ENCODE results near the gene ANTXRL. TPM values are rescaled to one million over a fixed set of nuclear protein-coding genes. Genes with fewer than 3 reads are reported as not detected.
"Not testable (repeated sequence)": the region's sequence is repeated elsewhere in the genome, so short reads cannot be mapped to it uniquely, and the experiment has no call there.

The ANTXRL gene
- total RNA-seq, 1 donor from 2014 or later: not detected

DNA sequence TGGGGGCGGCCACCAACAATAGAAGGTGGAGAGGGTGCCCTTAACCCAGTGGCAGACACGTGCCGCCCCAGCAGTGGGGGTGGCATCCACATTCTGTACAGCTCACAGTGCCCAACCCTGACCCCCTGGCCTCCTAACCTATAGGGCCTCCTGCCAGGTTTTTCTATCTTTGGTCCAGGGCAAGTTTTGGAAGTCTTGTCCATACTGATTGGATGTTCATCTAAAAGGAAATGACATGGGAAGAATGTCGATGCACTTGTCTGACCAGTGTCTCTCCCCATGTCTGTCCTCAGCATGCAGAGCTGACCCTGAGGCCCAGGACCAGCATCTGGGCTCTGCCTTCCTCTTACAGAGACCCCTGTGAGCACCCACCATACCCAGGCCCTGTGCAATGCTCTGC lies 32.3 kb upstream of the ANTXRL start:
- no peak for DNase-seq (ENCODE audit: low read depth in 2 of 2)

DNA sequence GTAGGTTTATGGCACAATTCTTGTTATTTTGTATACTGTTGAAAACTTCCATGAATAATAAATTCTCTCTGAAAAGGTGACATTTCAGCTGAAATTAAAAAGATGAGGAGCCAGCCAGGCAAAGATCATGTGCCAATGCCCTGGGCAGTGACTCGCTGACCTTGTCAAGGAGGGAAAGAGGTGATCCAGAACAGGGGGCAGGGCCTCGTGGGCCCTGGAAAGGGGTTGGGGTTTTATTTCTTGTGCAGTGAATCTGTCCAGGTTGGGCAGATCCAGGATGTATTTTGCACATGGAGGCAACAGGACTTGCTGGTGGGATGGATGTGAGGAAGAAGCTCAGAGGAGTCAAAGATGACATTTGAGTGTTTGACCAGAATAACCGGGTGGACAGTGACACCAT lies 31.6 kb upstream of the ANTXRL start:
- not testable (repeated sequence) for DNase-seq (ENCODE audit: low read depth in 2 of 2)

DNA sequence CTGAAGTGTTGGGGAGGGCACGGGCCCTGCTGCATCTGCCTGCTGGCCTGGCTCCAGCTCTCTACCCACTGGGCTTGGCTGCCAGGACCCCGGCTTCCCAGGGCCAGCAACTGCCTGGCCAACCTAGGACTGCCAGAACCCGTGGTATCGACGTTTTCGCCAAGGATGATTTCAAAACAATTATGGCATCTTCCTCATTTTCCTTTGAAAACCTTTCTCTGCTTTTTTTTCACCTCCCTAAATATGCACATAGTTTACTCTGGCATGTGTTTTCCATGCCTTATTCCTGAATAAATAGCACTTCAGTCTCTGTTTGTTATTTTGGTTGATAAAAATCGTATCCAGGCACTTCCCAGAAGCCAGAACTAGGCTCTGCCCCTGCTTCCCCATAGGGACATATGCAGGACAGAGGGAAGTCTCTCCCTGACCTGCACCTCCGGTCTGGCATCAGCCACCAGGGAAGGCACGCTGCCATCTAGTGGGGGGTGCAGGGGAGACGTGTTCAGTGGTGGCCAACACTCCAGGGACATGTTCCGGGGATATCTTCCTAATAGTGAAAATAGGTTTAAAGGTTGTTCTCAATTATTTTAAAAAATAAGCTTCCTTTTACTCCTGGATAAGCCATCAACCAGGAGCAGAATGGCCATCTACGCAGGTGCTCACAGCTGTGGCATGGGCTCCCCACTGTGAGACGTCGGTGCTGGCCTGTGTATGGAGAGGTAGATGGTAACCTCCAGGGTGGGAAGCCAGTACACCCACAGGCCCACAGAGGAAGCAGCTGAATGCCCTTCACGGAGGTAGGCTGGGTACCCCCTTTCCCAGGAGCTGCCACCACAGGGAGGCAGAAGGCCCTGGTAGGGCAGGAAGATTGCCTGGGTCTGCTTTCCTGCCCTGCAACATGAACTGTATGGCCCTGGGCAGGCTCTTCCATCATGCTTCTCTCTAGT lies 30.7 kb upstream of the ANTXRL start:
- peak; percentile 31 to 95 for DNase-seq (ENCODE audit: low read depth in 2 of 2)

- DNase-seq (ENCODE audit: low read depth in 2 of 2): no peak
Observed at GRCh38 chr10:46257099-46257498, 29.7 kb upstream of the ANTXRL start.

GRCh38 chr10:46262906-46263560 lies 23.8 kb upstream of the ANTXRL start:
- not testable (repeated sequence) for DNase-seq (ENCODE audit: low read depth in 2 of 2)

- no peak for DNase-seq (ENCODE audit: low read depth in 2 of 2)
Observed at GRCh38 chr10:46263831-46264268, 22.9 kb upstream of the ANTXRL start.

DNA sequence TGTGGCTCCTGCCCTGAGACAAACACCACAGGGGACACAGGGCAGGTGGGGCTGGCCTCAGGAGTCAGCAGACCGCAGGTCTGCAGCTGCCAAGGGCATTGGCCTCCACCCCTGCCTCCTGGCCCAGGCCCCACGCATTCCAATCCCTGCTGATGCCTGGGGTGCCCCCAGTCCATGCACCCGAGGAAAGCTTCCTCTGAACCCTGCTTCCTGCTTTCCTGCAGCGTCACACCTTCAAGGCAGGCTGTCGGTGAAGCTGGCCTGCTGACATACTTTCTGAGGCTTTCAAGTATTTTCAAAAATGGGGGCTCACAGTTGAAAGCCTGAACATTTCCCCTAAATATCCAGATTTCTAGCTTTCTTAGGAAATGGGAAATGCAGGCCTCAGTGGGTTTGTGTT lies 22.5 kb upstream of the ANTXRL start:
- DNase-seq (ENCODE audit: low read depth in 2 of 2): no peak

GRCh38 chr10:46264737-46265368 lies 21.9 kb upstream of the ANTXRL start:
- DNase-seq (ENCODE audit: low read depth in 2 of 2): no peak

GRCh38 chr10:46265566-46266305 lies 21.1 kb upstream of the ANTXRL start:
- DNase-seq (ENCODE audit: low read depth in 2 of 2): not testable (repeated sequence)

- no peak for DNase-seq (ENCODE audit: low read depth in 2 of 2)
Observed at GRCh38 chr10:46266306-46266985, 20.4 kb upstream of the ANTXRL start.

- DNase-seq (ENCODE audit: low read depth in 2 of 2): no peak
Observed at GRCh38 chr10:46267132-46267985, 19.4 kb upstream of the ANTXRL start.

DNA sequence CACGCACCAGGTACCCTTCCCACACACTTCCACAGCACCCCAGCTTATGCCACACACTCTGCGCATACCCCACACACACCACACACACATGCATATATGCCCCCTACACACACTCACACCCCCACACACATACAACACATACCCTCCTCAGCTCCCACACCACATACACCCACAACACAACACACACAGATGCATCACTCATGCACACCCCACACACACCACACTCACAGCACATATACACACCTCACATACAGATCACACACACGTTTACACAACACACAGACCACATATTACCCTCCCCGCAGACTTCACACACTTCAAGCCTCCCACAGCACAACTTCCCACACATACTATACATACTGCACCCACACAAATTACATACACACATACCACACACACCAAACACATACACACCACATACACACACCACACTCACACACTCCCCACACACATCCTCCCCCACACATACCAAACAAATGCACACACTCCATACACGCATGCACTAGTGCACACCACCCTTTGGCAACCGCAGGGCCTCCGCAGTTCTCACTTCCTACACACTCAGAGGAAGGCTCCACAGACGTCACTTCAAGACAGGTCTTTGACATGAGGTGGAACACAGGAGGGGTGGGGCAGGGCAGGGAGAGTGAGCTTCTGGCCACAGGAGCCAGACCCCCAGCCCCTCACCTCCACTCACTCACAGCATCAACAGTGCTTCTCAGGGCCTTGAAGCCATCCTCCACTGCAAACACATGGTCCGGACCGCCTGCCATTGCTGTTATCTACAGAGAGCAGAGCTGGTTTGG lies 18.5 kb upstream of the ANTXRL start:
- no peak for DNase-seq (ENCODE audit: low read depth in 2 of 2)

- DNase-seq (ENCODE audit: low read depth in 2 of 2): not testable (repeated sequence)
Observed at GRCh38 chr10:46269554-46270053, 17.2 kb upstream of the ANTXRL start.

DNA sequence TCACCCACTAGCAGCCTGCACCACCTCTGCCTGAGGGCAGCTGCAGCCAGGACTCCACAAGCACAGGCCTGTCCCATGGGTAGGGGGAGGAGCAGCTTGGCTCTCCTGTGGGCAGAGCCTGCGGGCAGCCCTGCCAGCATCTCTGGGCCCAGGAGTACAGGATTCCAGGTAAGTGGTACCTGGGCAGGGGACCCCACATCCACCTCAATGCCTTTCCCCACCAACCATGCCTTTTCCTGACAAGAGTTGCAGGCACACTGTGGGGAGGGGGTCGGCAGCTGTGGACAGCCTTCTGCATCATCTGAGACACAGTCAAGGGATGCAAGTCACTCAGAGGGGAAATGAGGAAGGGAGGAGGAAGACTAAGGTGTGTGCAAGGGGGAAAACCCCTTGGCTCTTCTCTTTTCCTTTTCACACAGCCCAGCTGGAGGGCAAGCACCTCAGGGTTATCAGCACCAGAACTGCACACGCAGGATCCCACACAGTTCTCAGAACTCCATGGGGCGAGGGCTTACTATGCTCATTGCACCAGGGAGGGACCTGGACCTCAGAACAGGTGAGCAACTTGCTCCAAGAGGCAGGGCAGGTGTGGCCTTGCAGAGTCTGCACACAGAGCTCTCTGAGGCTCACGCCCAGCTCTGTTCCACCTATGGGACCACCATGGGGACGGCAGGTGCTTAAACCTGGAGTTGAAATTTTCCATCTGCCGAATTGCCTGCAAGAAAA lies 16.5 kb upstream of the ANTXRL start:
- no peak for DNase-seq (ENCODE audit: low read depth in 2 of 2)

- not testable (repeated sequence) for DNase-seq (ENCODE audit: low read depth in 2 of 2)
Observed at GRCh38 chr10:46270963-46271530, 15.8 kb upstream of the ANTXRL start.

- not testable (repeated sequence) for DNase-seq (ENCODE audit: low read depth in 2 of 2)
Observed at GRCh38 chr10:46271795-46272499, 14.8 kb upstream of the ANTXRL start.

- no peak for DNase-seq (ENCODE audit: low read depth in 2 of 2)
Observed at GRCh38 chr10:46272863-46273415, 13.9 kb upstream of the ANTXRL start.
